Lower leg skin (tissue), 4 donors: ENCODE results near the gene GALNT1. TPM values are rescaled to one million over a fixed set of nuclear protein-coding genes. Genes with fewer than 3 reads are reported as not detected.

Experiments
- DNase-seq, 2 donors: peaks; one replicate each; pipeline ENCODE4 v3.0.0-alpha.2; 2019; ENCODE audit warnings: low spot score in 2 of 2
- H3K4me3 ChIP-seq: fragments of 200-600 bp; sonication (generic); 2 replicates; pipeline ENCODE4 v1.5.1; 2017; ENCODE audit warnings: mild to moderate bottlenecking, low read depth; ENCODE audit not compliant: poor library complexity, severe bottlenecking
- CTCF ChIP-seq, 3 donors: fragments of 450-650 bp; IDR thresholded peaks; one replicate each; pipeline ENCODE4 v1.5.1; 2016; ENCODE audit warnings: antibody characterized with exemption in 3 of 3, mild to moderate bottlenecking in 3 of 3, moderate library complexity in 2 of 3
- POLR2A ChIP-seq, 2 donors: fragments of 450-650 bp; IDR thresholded peaks; one replicate each; pipeline ENCODE4 v1.6.1; 2016 to 2017; ENCODE audit warnings: antibody characterized with exemption in 2 of 2, mild to moderate bottlenecking in 1 of 2, moderate library complexity in 1 of 2
- WGBS, 2 donors: methylation state at CpG; one replicate each; pipeline ENCODE4 v1.1.5; 2018; 5-methylcytosine and 5-hydroxymethylcytosine counted together
- intact Hi-C: fragments of 100-400 bp; cut with DNase I; formaldehyde crosslinking; loops from one replicate; pipeline ENCODE4 v1.15.0; 2023; ENCODE audit warnings: low total_unique reads
- total RNA-seq, 4 donors: library from RNA; depleted of rRNA; stranded (reverse); fragments of >200 nt; gene quantifications; one replicate each; pipeline ENCODE4 v1.1.0, GENCODE V29; 2016

GALNT1 gene
- total RNA-seq, 4 donors from 2014 or later: 64.4 to 106 (median 93.4) TPM

- H3K4me3 ChIP-seq: no peak overlapping the region
- intact Hi-C loops: no loop called here
- WGBS, 2 donors: 85 to 95% methylated on average over 4 of the region's 4 CpGs
- TF ChIP-seq CTCF (IDR thresholded peaks at IDR 0.05) (no peak), POLR2A (IDR thresholded peaks at IDR 0.05) (no peak)
- DNase-seq: no peak
Observed at GRCh38 chr18:35578936-35579335, 2.6 kb upstream of the GALNT1 start.

- intact Hi-C loops: loop anchor here (5.0 kb wide), 1 partner anchor 169 kb away; no protein-coding TSS in a partner anchor
- 0% methylated on average over 22 to 45 of the region's 96 CpGs for WGBS, 2 donors
- peak overlapping the region; percentile 69 for H3K4me3 ChIP-seq
- peak; percentile 50 to 91 for DNase-seq
- TF ChIP-seq CTCF (IDR thresholded peaks at IDR 0.05) (no peak), POLR2A (IDR thresholded peaks at IDR 0.05) (no peak)
Observed at GRCh38 chr18:35580701-35581539, 620 bp upstream of the GALNT1 start.

GRCh38 chr18:35581898-35582641 is 530 bp downstream of the GALNT1 start:
- no peak for DNase-seq
- intact Hi-C loops: loop anchor here (5.0 kb wide), 1 partner anchor 170 kb away; no protein-coding TSS in a partner anchor
- TF ChIP-seq CTCF (IDR thresholded peaks at IDR 0.05) (no peak), POLR2A (IDR thresholded peaks at IDR 0.05) (no peak)
- H3K4me3 ChIP-seq: peak overlapping the region; percentile 73
- WGBS, 2 donors: 2% methylated on average over 31 to 47 of the region's 51 CpGs

- no peak for TF ChIP-seq POLR2A (IDR thresholded peaks at IDR 0.05)
- TF ChIP-seq CTCF (IDR thresholded peaks at IDR 0.05): no peak
- intact Hi-C loops: loop anchor here (5.0 kb wide), 1 partner anchor 171 kb away; no protein-coding TSS in a partner anchor
- H3K4me3 ChIP-seq: no peak overlapping the region
- no peak for DNase-seq
- 53 to 54% methylated on average over 6 of the region's 6 CpGs for WGBS, 2 donors
Observed at GRCh38 chr18:35582899-35583558, 1.5 kb downstream of the GALNT1 start.

- intact Hi-C loops: loop anchor here (5.0 kb wide), 1 partner anchor 172 kb away; no protein-coding TSS in a partner anchor
- no peak for DNase-seq
- 90 to 96% methylated on average over 5 of the region's 5 CpGs for WGBS, 2 donors
- no peak overlapping the region for H3K4me3 ChIP-seq
- TF ChIP-seq POLR2A (IDR thresholded peaks at IDR 0.05): no peak
- no peak for TF ChIP-seq CTCF (IDR thresholded peaks at IDR 0.05)
Observed at GRCh38 chr18:35584735-35585134, 3.2 kb downstream of the GALNT1 start.
